Measurements from ENCODE around the gene CR1L. TPM values are rescaled to one million over a fixed set of nuclear protein-coding genes. Genes with fewer than 3 reads are reported as not detected.
"Not testable (repeated sequence)": the region's sequence is repeated elsewhere in the genome, so short reads cannot be mapped to it uniquely, and the experiment has no call there.

Gene CR1L
- total and polyA plus RNA-seq, 8 donors, result 0.15 to 1.1 (median 0.73) TPM; not detected in 1

- Histone ChIP-seq H3K4me1 (no peaks in the 10 kb centered on the region), H3K27me3 (no peaks in the 10 kb centered on the region), H3K36me3 (no peaks in the 10 kb centered on the region), H3K27ac (no peak overlapping the region), H3K4me3 (no peak overlapping the region), H3K9me3 (no peaks in the 10 kb centered on the region)
- ATAC-seq, result no peak
- no peak for TF ChIP-seq CTCF (IDR thresholded peaks at IDR 0.05)
- no peak for DNase-seq
- intact Hi-C loops (cut with DNase I), result no loop called here
Measured at GRCh38 chr1:207713529-207713928, 68.6 kb downstream of the CR1L start.

GRCh38 chr1:207719234-207719633 lies 74.3 kb downstream of the CR1L start:
- intact Hi-C loops (cut with DNase I), result no loop called here
- Histone ChIP-seq H3K4me1 (peaks cover 0 to 7% of the 10 kb centered on the region in 2 donors), H3K27ac (no peak overlapping the region), H3K9me3 (no peaks in the 10 kb centered on the region), H3K27me3 (no peaks in the 10 kb centered on the region), H3K4me3 (no peak overlapping the region), H3K36me3 (no peaks in the 10 kb centered on the region)
- no peak for DNase-seq
- no peak for ATAC-seq
- TF ChIP-seq CTCF (IDR thresholded peaks at IDR 0.05), result no peak

GRCh38 chr1:207728200-207728858 lies 83.4 kb downstream of the CR1L start:
- H3K4me1 ChIP-seq; DNase-seq; ATAC-seq; intact Hi-C loops (cut with DNase I); H3K4me3 ChIP-seq; H3K27ac ChIP-seq; H3K27me3 ChIP-seq; H3K36me3 ChIP-seq; H3K9me3 ChIP-seq: not testable (repeated sequence)

- H3K4me3 ChIP-seq; intact Hi-C loops (cut with DNase I); H3K27me3 ChIP-seq; H3K36me3 ChIP-seq; DNase-seq; H3K4me1 ChIP-seq; H3K9me3 ChIP-seq: not testable (repeated sequence)
- peak overlapping the region in 1 of 2 donors; percentile 18 for H3K27ac ChIP-seq
- ATAC-seq, result peak; percentile 13
Measured at GRCh38 chr1:207737503-207738157, 92.7 kb downstream of the CR1L start.

GRCh38 chr1:207738158-207738659 lies 93.3 kb downstream of the CR1L start:
- DNase-seq; H3K9me3 ChIP-seq; H3K4me1 ChIP-seq; H3K27me3 ChIP-seq; intact Hi-C loops (cut with DNase I); H3K4me3 ChIP-seq; H3K36me3 ChIP-seq: not testable (repeated sequence)
- ATAC-seq, result peak; percentile 33
- H3K27ac ChIP-seq, result peak overlapping the region in 1 of 2 donors; percentile 18

GRCh38 chr1:207740207-207740606 lies 95.3 kb downstream of the CR1L start:
- no peak for ATAC-seq
- H3K27me3 ChIP-seq, result no peaks in the 10 kb centered on the region
- TF ChIP-seq CTCF (IDR thresholded peaks at IDR 0.05), result no peak
- DNase-seq, result no peak
- no peaks in the 10 kb centered on the region for H3K9me3 ChIP-seq
- no peaks in the 10 kb centered on the region for H3K36me3 ChIP-seq
- no peak overlapping the region for H3K4me3 ChIP-seq
- H3K4me1 ChIP-seq, result peaks cover 3 to 6% of the 10 kb centered on the region in 2 donors
- H3K27ac ChIP-seq, result no peak overlapping the region
- intact Hi-C loops (cut with DNase I), result no loop called here

Data from left lung (tissue), 10 donors.